Measurements from ENCODE around the gene DPYSL4.

The DPYSL4 gene

GRCh38 chr10:132163826-132164515 is 22.8 kb upstream of the DPYSL4 start:
- no peak for DNase-seq (ENCODE audit: low read depth)

GRCh38 chr10:132164761-132165278 is 21.9 kb upstream of the DPYSL4 start:
- DNase-seq (ENCODE audit: low read depth) = no peak

GRCh38 chr10:132165416-132165980 is 21.2 kb upstream of the DPYSL4 start:
- DNase-seq (ENCODE audit: low read depth) = no peak

GRCh38 chr10:132166216-132166950 is 20.4 kb upstream of the DPYSL4 start:
- DNase-seq (ENCODE audit: low read depth) = no peak

- no peak for DNase-seq (ENCODE audit: low read depth)
Observed at GRCh38 chr10:132167041-132167674, 19.6 kb upstream of the DPYSL4 start.

- DNase-seq (ENCODE audit: low read depth) = no peak
Observed at GRCh38 chr10:132167976-132168375, 18.8 kb upstream of the DPYSL4 start.

GRCh38 chr10:132168571-132169030 is 18.1 kb upstream of the DPYSL4 start:
- no peak for DNase-seq (ENCODE audit: low read depth)

GRCh38 chr10:132169031-132169765 is 17.6 kb upstream of the DPYSL4 start:
- no peak for DNase-seq (ENCODE audit: low read depth)

GRCh38 chr10:132169766-132170560 is 16.8 kb upstream of the DPYSL4 start:
- no peak for DNase-seq (ENCODE audit: low read depth)

GRCh38 chr10:132170561-132171361 is 16.0 kb upstream of the DPYSL4 start:
- no peak for DNase-seq (ENCODE audit: low read depth)

GRCh38 chr10:132172091-132173066 is 14.4 kb upstream of the DPYSL4 start:
- no peak for DNase-seq (ENCODE audit: low read depth)

- DNase-seq (ENCODE audit: low read depth) = no peak
Observed at GRCh38 chr10:132173185-132173584, 13.6 kb upstream of the DPYSL4 start.

GRCh38 chr10:132174237-132174636 is 12.5 kb upstream of the DPYSL4 start:
- no peak for DNase-seq (ENCODE audit: low read depth)

- DNase-seq (ENCODE audit: low read depth) = no peak
Observed at GRCh38 chr10:132175408-132175807, 11.3 kb upstream of the DPYSL4 start.

- no peak for DNase-seq (ENCODE audit: low read depth)
Observed at GRCh38 chr10:132175907-132176581, 10.7 kb upstream of the DPYSL4 start.

- no peak for DNase-seq (ENCODE audit: low read depth)
Observed at GRCh38 chr10:132176623-132177500, 9.9 kb upstream of the DPYSL4 start.

- no peak for DNase-seq (ENCODE audit: low read depth)
Observed at GRCh38 chr10:132178046-132178445, 8.7 kb upstream of the DPYSL4 start.
